GM20431 (cell line): ENCODE measurements around the gene SPTBN4.
"Not testable (repeated sequence)": the region's sequence is repeated elsewhere in the genome, so short reads cannot be mapped to it uniquely, and the experiment has no call there.

ENCODE experiments used
- in situ Hi-C: fragments of 300-500 bp; cut with MseI, MboI; formaldehyde crosslinking; loops from one replicate; pipeline ENCODE4 v1.15.0; 2020; ENCODE audit warnings: low sequenced_read_pairs; ENCODE audit not compliant: unreplicated experiment

Gene SPTBN4

GRCh38 chr19:40524655-40525054 lies 57.9 kb downstream of the SPTBN4 start:
- in situ Hi-C loops = no loop called here

DNA sequence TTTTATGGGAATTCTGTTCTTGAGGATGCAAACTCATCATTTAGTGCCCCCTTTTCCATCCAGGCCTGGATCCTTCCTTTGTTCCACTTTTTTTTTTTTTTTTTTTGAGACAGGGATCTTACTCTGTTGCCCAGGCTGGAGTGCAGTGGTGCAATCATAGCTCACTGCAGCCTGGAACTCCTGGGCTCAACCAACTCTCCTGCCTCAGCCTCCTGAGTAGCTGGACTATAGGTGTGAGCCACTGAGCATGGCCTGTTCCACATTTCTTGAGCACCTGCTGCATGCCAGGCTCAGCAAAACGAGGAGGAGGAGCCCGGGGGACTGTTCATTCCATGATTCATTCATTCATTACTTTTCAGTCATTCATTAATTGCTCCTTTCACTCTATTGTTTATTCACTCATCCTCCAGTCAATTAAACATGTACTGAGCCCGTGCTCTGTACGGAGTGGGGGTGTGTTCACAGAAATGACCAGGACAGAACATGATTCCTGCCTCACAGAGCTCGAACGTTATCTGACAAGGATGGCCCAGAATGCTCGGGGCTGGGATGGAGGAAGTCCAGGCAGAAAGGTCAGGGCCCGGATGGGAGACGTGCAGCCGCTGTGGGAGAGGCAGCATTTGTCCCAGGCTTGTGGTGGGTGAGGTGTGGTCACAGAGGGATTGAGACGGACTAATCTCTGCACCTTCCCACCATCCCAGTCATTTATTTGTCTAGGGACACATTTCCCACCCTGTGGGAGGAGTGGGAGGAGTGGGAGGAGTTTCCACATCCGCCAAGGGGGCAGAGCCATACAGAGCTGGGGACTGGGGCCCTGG lies 58.6 kb downstream of the SPTBN4 start:
- in situ Hi-C loops = no loop called here

- in situ Hi-C loops = no loop called here
Observed at GRCh38 chr19:40528078-40528477, 61.3 kb downstream of the SPTBN4 start.

- in situ Hi-C loops = no loop called here
Observed at GRCh38 chr19:40528533-40529092, 61.8 kb downstream of the SPTBN4 start.

DNA sequence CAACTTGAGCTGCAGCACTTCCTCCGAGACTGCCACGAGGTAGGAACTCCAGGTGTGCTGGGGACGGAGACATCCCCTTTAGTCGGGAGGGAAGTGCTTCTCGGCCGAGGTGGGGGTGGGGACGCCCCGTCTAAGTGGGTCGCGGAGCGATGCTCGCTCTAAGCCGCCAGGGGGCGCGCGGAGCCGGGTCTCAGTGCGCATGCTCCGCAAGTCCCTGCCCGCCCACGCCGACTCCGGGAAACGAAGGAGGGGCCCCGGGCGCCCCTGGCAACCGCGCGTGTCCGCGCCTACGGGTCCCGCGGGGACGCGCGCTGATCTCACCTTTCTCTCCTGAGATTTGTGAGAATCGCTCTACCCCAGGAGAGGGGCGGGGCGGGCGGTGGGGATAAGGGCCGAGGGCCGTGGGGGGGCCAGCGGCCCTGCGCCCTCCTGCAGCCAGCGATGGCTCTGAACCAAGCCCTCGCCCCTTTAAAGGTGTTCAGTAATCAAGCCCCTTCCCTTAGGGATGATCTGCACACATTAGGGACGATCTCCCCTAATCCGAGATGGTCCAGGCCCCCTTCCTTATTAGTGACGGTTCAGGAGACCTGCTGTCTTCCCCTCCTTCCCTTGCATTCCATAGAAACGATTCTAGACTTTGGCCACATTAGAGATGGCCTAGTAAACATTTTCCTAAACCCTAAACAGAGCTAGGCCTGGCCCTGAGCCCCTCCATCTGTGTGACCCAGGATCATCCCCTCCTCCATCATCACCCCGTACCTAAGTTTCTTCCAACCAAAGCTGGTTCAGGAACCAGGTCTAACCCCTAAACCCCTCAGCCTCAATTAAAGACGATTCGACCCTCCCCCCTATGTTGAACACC lies 62.5 kb downstream of the SPTBN4 start:
- in situ Hi-C loops = no loop called here

DNA sequence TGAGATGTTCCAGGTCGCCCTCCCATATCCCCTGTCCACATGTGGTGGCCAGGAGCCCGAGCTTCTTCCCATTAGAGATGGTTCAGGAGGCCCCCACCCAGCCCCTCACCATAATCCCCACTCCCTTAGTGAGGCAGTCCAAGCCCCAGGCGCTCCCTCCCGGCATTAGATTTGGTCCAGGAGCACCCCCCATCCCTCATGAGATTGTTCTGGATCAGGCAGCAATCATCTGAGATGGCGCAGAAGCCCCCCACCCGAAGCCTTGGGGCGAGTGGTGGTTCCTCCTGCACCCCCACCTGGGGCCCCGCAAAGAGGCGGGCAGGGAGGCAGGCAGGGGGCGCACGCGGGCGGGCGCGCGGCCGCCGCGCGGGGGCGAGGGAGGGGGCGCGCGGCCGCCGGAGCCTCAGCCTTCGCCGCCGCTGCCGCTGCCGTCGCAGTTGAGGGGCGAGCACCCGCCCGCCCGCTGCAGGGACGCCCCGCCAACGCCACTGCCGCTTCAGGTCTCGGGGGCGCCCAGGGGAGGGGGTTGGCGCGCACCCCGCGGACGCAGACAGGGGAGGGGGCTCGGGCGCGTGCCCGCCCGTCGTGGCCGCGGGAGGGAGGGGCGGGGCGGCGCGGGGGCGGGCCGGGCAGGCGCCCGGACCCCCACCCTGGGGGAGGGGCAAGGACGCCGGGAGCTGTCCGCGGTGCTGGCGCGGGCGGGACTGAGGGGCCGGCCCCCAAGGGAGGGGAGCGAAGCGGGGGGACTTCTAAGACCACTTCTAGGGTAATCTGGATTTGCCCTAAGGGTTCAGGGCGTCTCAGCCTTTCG lies 63.5 kb downstream of the SPTBN4 start:
- in situ Hi-C loops = no loop called here

- in situ Hi-C loops = no loop called here
Observed at GRCh38 chr19:40533508-40533907, 66.7 kb downstream of the SPTBN4 start.

GRCh38 chr19:40534148-40534547 lies 67.3 kb downstream of the SPTBN4 start:
- in situ Hi-C loops = no loop called here

DNA sequence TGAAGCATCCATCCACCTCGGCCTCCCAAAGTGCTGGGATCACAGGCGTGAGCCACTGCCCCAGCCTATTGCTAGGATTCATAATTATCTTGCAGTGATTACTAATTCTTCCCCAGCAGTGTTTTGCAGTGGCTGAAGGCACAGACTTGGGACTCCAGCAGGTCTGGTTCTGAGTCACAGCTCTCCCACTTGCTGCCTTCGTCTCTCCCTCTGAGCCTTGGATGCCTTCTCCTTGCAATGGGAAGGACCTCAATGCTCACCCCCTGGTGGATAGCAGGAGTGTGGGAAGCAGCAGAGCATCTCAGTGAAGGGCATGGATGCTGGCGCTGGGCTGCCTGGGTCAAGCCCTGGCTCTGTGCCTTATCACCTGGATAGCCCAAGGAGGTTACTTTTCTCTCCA lies 72.3 kb downstream of the SPTBN4 start:
- in situ Hi-C loops = no loop called here

GRCh38 chr19:40542202-40542859 lies 75.5 kb downstream of the SPTBN4 start:
- in situ Hi-C loops = no loop called here

GRCh38 chr19:40543029-40543597 lies 76.3 kb downstream of the SPTBN4 start:
- in situ Hi-C loops = no loop called here

GRCh38 chr19:40546153-40546841 lies 79.5 kb downstream of the SPTBN4 start:
- in situ Hi-C loops = not testable (repeated sequence)

DNA sequence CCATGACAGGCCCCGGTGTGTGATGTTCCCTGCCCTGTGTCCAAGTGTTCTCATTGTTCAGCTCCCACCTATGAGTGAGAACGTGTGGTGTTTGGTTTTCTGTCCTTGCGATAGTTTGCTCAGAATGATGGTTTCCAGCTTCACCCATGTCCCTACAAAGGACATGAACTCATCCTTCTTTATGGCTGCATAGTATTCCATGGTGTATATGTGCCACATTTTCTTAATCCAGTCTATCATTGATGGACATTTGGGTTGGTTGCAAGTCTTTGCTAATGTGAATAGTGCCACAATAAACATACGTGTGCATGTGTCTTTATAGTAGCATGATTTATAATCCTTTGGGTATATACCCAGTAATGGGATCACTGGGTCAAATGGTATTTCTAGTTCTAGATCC lies 80.4 kb downstream of the SPTBN4 start:
- in situ Hi-C loops = not testable (repeated sequence)

- in situ Hi-C loops = no loop called here
Observed at GRCh38 chr19:40547836-40548235, 81.0 kb downstream of the SPTBN4 start.

DNA sequence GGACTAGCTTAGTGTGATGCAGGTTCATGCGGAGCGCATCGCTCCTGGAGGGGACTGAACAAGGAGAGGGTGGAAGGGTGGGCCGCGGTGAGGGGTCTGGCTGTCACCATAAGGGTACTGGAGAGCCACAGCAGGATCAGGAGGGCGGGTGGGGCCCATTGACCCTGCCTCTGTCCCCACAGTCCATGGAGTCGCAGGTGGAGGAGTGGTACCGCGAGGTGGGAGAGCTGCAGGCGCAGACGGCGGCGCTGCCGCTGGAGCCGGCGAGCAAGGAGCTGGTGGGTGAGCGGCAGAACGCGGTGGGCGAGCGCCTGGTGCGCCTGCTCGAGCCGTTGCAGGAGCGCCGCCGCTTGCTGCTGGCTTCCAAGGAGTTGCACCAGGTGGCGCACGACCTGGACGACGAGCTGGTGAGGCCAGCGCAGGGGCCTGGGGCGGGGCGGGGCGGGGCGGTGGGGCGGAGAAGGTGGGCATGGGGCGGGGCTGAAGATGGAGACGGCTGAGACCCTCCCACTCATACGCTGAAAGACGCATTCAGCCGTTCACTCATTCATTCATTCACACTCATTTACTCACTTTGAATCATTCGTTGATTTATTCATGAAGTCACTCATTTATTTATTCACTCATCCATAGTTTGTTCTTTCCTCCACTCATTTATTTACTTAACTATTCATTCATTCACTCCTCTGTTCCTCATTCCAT lies 82.4 kb downstream of the SPTBN4 start:
- in situ Hi-C loops = no loop called here

DNA sequence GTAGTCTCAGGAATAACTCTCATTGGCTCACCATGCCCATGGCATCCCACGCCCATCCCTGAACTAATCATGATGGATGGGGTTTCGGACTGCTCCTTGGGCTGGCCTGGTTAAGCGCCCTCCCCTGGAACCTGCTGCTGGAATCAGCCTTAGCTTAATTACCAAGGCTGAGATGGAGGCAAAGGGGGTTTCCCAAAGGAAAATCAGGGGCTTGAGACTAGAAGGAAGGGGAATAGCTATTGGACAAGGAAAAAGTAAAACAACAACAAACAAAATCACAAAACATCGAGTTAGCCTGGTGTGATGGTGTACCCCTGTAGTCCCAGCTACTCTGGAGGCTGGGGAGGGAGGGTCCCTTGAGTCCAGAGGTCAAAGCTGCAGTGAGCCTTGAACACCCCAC lies 84.2 kb downstream of the SPTBN4 start:
- in situ Hi-C loops = no loop called here

DNA sequence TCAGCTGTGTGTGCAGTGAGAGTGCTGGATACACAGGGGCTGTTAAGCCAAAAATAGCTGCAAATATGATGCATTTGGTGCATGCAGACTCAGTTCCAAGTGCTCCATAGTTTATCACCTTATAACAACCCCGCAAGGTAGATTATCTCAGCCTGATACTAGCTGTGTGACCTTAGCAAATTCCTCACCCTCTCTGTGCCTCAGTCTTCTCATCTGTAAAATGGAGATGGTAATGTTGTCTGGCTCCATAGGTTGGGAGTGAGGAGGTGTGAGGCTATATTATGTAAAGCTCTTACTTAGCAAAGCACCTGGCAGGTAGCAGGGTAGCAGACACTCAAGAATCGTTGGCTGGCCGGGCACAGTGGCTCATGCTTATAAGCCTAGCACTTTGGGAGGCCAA lies 86.0 kb downstream of the SPTBN4 start:
- in situ Hi-C loops = no loop called here
